NCI-H460 (cell line): Measurements from ENCODE around the gene SLAMF6. TPM values are rescaled to one million over a fixed set of nuclear protein-coding genes. Genes with fewer than 3 reads are reported as not detected.
A peak's percentile ranks its signal among the peaks of the same experiment; 100 is the strongest.
"Not testable (repeated sequence)": the region's sequence is repeated elsewhere in the genome, so short reads cannot be mapped to it uniquely, and the experiment has no call there.

Experiments
- DNase-seq: peaks from one replicate; pipeline ENCODE4 v3.0.0-alpha.2; 2016; ENCODE audit warnings: low read depth; ENCODE audit errors: extremely low read depth
- total RNA-seq: library from RNA; depleted of rRNA; stranded (reverse); fragments of >200 nt; shearing (Covaris generic); gene quantifications from 2 replicates; pipeline ENCODE4 v1.2.3, GENCODE V29; 2014

Gene SLAMF6
- total RNA-seq, 1 experiment from 2014 or later = not detected

GRCh38 chr1:160544647-160545046 lies 21.6 kb upstream of the SLAMF6 start:
- peak; percentile 21 for DNase-seq

- no peak for DNase-seq
Observed at GRCh38 chr1:160542303-160542945, 19.4 kb upstream of the SLAMF6 start.

GRCh38 chr1:160541622-160542302 lies 18.7 kb upstream of the SLAMF6 start:
- no peak for DNase-seq

- DNase-seq = no peak
Observed at GRCh38 chr1:160540859-160541233, 17.8 kb upstream of the SLAMF6 start.

GRCh38 chr1:160539990-160540858 lies 17.2 kb upstream of the SLAMF6 start:
- DNase-seq = no peak

GRCh38 chr1:160539684-160539989 lies 16.6 kb upstream of the SLAMF6 start:
- DNase-seq = no peak

- no peak for DNase-seq
Observed at GRCh38 chr1:160538985-160539651, 16.1 kb upstream of the SLAMF6 start.

GRCh38 chr1:160537714-160538665 lies 14.9 kb upstream of the SLAMF6 start:
- no peak for DNase-seq

GRCh38 chr1:160534823-160535605 lies 12.0 kb upstream of the SLAMF6 start:
- no peak for DNase-seq

- DNase-seq = not testable (repeated sequence)
Observed at GRCh38 chr1:160532557-160532813, 9.4 kb upstream of the SLAMF6 start.

- not testable (repeated sequence) for DNase-seq
Observed at GRCh38 chr1:160531809-160532556, 8.9 kb upstream of the SLAMF6 start.

- not testable (repeated sequence) for DNase-seq
Observed at GRCh38 chr1:160529401-160529952, 6.4 kb upstream of the SLAMF6 start.

GRCh38 chr1:160523789-160524188 lies 734 bp upstream of the SLAMF6 start:
- DNase-seq = not testable (repeated sequence)

GRCh38 chr1:160522136-160522535 lies 919 bp downstream of the SLAMF6 start:
- DNase-seq = no peak

- DNase-seq = no peak
Observed at GRCh38 chr1:160521554-160521953, 1.5 kb downstream of the SLAMF6 start.

GRCh38 chr1:160520999-160521398 lies 2.1 kb downstream of the SLAMF6 start:
- no peak for DNase-seq

- DNase-seq = no peak
Observed at GRCh38 chr1:160520582-160520981, 2.5 kb downstream of the SLAMF6 start.

- DNase-seq = no peak
Observed at GRCh38 chr1:160519642-160520435, 3.2 kb downstream of the SLAMF6 start.
